OCI-LY3 (cell line): ENCODE measurements around the gene SREK1.

ENCODE experiments used
- EZH2phosphoT487 ChIP-seq: fragments of 200-600 bp; shearing (Covaris generic); IDR thresholded peaks from 2 replicates; pipeline ENCODE4 v1.6.1; 2018; ENCODE audit warnings: antibody characterized with exemption, mixed run types, low read depth
- TF ChIP-seq, protein P1 (sequence below): fragments of 200-600, 300-600 bp; sonication (generic); IDR thresholded peaks from 2 replicates; pipeline ENCODE4 v1.5.1; 2014; ENCODE audit warnings: antibody characterized with exemption, low read length, low read depth

GRCh38 chr5:66122379-66123034 lies 21.6 kb upstream of the SREK1 start:
- TF ChIP-seq, protein P1, sequence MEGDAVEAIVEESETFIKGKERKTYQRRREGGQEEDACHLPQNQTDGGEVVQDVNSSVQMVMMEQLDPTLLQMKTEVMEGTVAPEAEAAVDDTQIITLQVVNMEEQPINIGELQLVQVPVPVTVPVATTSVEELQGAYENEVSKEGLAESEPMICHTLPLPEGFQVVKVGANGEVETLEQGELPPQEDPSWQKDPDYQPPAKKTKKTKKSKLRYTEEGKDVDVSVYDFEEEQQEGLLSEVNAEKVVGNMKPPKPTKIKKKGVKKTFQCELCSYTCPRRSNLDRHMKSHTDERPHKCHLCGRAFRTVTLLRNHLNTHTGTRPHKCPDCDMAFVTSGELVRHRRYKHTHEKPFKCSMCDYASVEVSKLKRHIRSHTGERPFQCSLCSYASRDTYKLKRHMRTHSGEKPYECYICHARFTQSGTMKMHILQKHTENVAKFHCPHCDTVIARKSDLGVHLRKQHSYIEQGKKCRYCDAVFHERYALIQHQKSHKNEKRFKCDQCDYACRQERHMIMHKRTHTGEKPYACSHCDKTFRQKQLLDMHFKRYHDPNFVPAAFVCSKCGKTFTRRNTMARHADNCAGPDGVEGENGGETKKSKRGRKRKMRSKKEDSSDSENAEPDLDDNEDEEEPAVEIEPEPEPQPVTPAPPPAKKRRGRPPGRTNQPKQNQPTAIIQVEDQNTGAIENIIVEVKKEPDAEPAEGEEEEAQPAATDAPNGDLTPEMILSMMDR, result no peak
- TF ChIP-seq EZH2phosphoT487, result no peak
